HepG2 (cell line): ENCODE results near the gene BICDL1. TPM values are rescaled to one million over a fixed set of nuclear protein-coding genes. Genes with fewer than 3 reads are reported as not detected.

Source experiments
- CHCHD3 ChIP-seq: sonication (generic); formaldehyde crosslinking; IDR thresholded peaks from 2 replicates; pipeline ENCODE4 v1.8.0; 2022; ENCODE audit warnings: mild to moderate bottlenecking, missing genetic modification reagents, moderate library complexity
- CHD4 ChIP-seq: fragments of 200-600 bp; sonication (generic); IDR thresholded peaks from 2 replicates; pipeline ENCODE4 v1.7.0; 2017; ENCODE audit warnings: mild to moderate bottlenecking, low read length, borderline replicate concordance
- FLYWCH1 ChIP-seq: sonication (generic); formaldehyde crosslinking; IDR thresholded peaks from 2 replicates; pipeline ENCODE4 v1.8.1; 2023; ENCODE audit warnings: mild to moderate bottlenecking, missing genetic modification reagents
- FOXP1 ChIP-seq, 2 experiments: fragments of 450-650 bp in 1 of 2; IDR thresholded peaks; 2 replicates each; pipeline ENCODE4 v1.6.1; 2017 to 2018; ENCODE audit warnings: antibody characterized with exemption in 1 of 2
- MAFF ChIP-seq: IDR thresholded peaks from 2 replicates; pipeline ENCODE4 v1.6.1; 2011; ENCODE audit warnings: low read depth, low read length, improper control_type of control experiment
- NCOA1 ChIP-seq: sonication (generic); formaldehyde crosslinking; IDR thresholded peaks from 2 replicates; pipeline ENCODE4 v1.9.0; 2021; ENCODE audit warnings: missing genetic modification reagents
- SAFB2 ChIP-seq: sonication (generic); formaldehyde crosslinking; IDR thresholded peaks from 2 replicates; pipeline ENCODE4 v1.5.1; 2020; ENCODE audit warnings: missing genetic modification reagents, low read depth, mild to moderate bottlenecking, borderline replicate concordance
- SKI ChIP-seq: fragments of 450-650 bp; IDR thresholded peaks from one replicate; pipeline ENCODE4 v1.6.1; 2018; ENCODE audit warnings: mild to moderate bottlenecking; ENCODE audit not compliant: partially characterized antibody
- YEATS2 ChIP-seq: sonication (generic); formaldehyde crosslinking; IDR thresholded peaks from 2 replicates; pipeline ENCODE4 v1.4.0; 2020; ENCODE audit warnings: missing genetic modification reagents, borderline replicate concordance
- ZBED4 ChIP-seq: sonication (generic); formaldehyde crosslinking; IDR thresholded peaks from 2 replicates; pipeline ENCODE4 v1.4.0; 2020; ENCODE audit warnings: missing genetic modification reagents, borderline replicate concordance
- ZBTB26 ChIP-seq: IDR thresholded peaks from 2 replicates; pipeline ENCODE4 v1.6.1; 2016; ENCODE audit warnings: missing compliant biosample characterization, missing genetic modification reagents, borderline replicate concordance
- ZFX ChIP-seq: sonication (generic); formaldehyde crosslinking; IDR thresholded peaks from 2 replicates; pipeline ENCODE4 v1.4.0; 2020; ENCODE audit warnings: mild to moderate bottlenecking, low read depth, missing genetic modification reagents, moderate library complexity
- ZIK1 ChIP-seq: sonication (generic); formaldehyde crosslinking; IDR thresholded peaks from 2 replicates; pipeline ENCODE4 v1.5.0; 2020; ENCODE audit warnings: mild to moderate bottlenecking, low read depth, missing genetic modification reagents, borderline replicate concordance
- ZNF12 ChIP-seq: sonication (generic); formaldehyde crosslinking; IDR thresholded peaks from 2 replicates; pipeline ENCODE4 v1.5.0; 2020; ENCODE audit warnings: missing genetic modification reagents
- ZNF20 ChIP-seq: sonication (generic); formaldehyde crosslinking; IDR thresholded peaks from 2 replicates; pipeline ENCODE4 v1.4.0; 2020; ENCODE audit warnings: mild to moderate bottlenecking, moderate library complexity, missing genetic modification reagents
- ZNF234 ChIP-seq: sonication (generic); formaldehyde crosslinking; conservative IDR thresholded peaks from 2 replicates; pipeline ENCODE4 v1.5.1; 2020; ENCODE audit warnings: mild to moderate bottlenecking, missing genetic modification reagents
- ZNF280D ChIP-seq: sonication (generic); formaldehyde crosslinking; IDR thresholded peaks from 2 replicates; pipeline ENCODE4 v1.5.1; 2020; ENCODE audit warnings: mild to moderate bottlenecking, missing genetic modification reagents
- polyA plus RNA-seq, 8 experiments: library from polyadenylated mRNA; depleted of rRNA in 3 of 8; stranded (reverse) in 7 of 8; unstranded in 1 of 8; fragments of >200 nt; fragmentation: Illumina TruSeq in 4 of 8; extraction: Trizol in 4 of 8; gene quantifications; 2 replicates each; pipeline versions ENCODE4 v1.2.1 to v1.2.3, GENCODE V29; 2011 to 2016; ENCODE audit warnings: low read depth in 4 of 8, missing spikeins in 1 of 8, mixed read lengths in 1 of 8; ENCODE audit not compliant: insufficient read depth in 1 of 8
- total RNA-seq, 5 experiments: library from RNA; depleted of rRNA; stranded (reverse); fragments of >200 nt; fragmentation: Illumina TruSeq; extraction: Trizol; gene quantifications; 2 replicates each; pipeline ENCODE4 v1.2.3, GENCODE V29; 2016; ENCODE audit warnings: low read depth in 1 of 5

The BICDL1 gene
- total and polyA plus RNA-seq, 2 of the 13 experiments (the other 11 are each of a cell fraction or from before 2014, with no cell fraction given) = 3.6 to 9.7 TPM

- TF ChIP-seq FLYWCH1 (CRISPR knock-in tag) (no peak), ZIK1 (0 out of 2 replicates have a peak, but pooled peaks have one; percentile 46), CHD4 (no peak), YEATS2 (peak; percentile 86; the same call in 1 of the 2 replicates), SKI (peak; percentile 89), ZNF12 (0 out of 2 replicates have a peak, but pooled peaks have one; percentile 10), ZBTB26 (CRISPR knock-in tag) (peak; percentile 56; the same call in 1 of the 2 replicates), CHCHD3 (CRISPR knock-in tag) (no peak), MAFF (peak; percentile 92), SAFB2 (no peak; the same call in 1 of the 2 replicates), ZFX (peak; percentile 84), NCOA1 (CRISPR knock-in tag) (peak; percentile 51; the same call in 1 of the 2 replicates), ZBED4 (CRISPR knock-in tag) (0 out of 2 replicates have a peak, but pooled peaks have one; percentile 16), ZNF280D (peak; percentile 22; the same call in 1 of the 2 replicates), ZNF20 (no peak), FOXP1 (IDR thresholded peaks at IDR 0.05) (no peak), FOXP1 (CRISPR knock-in tag; IDR thresholded peaks at IDR 0.05) (peak; percentile 49), ZNF234 (CRISPR knock-in tag) (no peak)
These were observed 98.0 kb downstream of the BICDL1 start (continued) for GRCh38 chr12:120086801-120087621.
